ENCODE data around the gene CACFD1. TPM values are rescaled to one million over a fixed set of nuclear protein-coding genes. Genes with fewer than 3 reads are reported as not detected.

The CACFD1 gene
- total and polyA plus RNA-seq, 2 of the 13 experiments (the other 11 are each of a cell fraction or from before 2014, with no cell fraction given) = 13.8 to 14.6 TPM

GRCh38 chr9:133430244-133430643, 29.5 kb upstream of the CACFD1 start:
- FAIRE-seq (no peak), ATAC-seq (no peak), DNase-seq (ENCODE audit: low spot score) (no peak)
- H2AFZ ChIP-seq (ENCODE audit: low read length) = no peak overlapping the region
- peak; percentile 77 for TF ChIP-seq ZFP36 (IDR thresholded peaks at IDR 0.05; ENCODE audit: borderline replicate concordance, low read depth, low read length, partially characterized antibody)
- TF ChIP-seq ZMYM3 (CRISPR knock-in tag; IDR thresholded peaks at IDR 0.05) = 0 out of 2 replicates have a peak, but pooled peaks have one; percentile 11
- TF ChIP-seq STAT5B (CRISPR knock-in tag; IDR thresholded peaks at IDR 0.05) = no peak
- no peak for TF ChIP-seq CBFB (CRISPR knock-in tag; IDR thresholded peaks at IDR 0.05)
- TF ChIP-seq ZBTB1 (CRISPR knock-in tag; IDR thresholded peaks at IDR 0.05; ENCODE audit: borderline replicate concordance) = no peak
- H3K9me3 ChIP-seq (ENCODE audit: low read length) = no peaks in the 10 kb centered on the region
- BruUV-seq (replicated peaks) = no TSS peak
- in situ Hi-C loops (cut with HindIII; ENCODE audit: extremely low pct_ligation_motif_present, low pct_unique_long_range_greater_than_20kb) (no loop called here), intact Hi-C loops (cut with micrococcal nuclease; ENCODE audit: unreplicated experiment) (no loop called here)
- ChIA-PET CTCF (ENCODE audit: low intra/inter-chr PET ratio, low total read pairs) (no interaction called here), POLR2A (no interaction called here)
- WGBS (ENCODE audit: low lambda C conversion rate) = 47% methylated on average over 1 of the region's 1 CpG
- no peaks in the 10 kb centered on the region for H3K36me3 ChIP-seq (replicated peaks in 1 of 2; ENCODE audit: control insufficient read depth in 1 of 2, insufficient read depth in 2 of 2, low read length in 2 of 2)
- no peak overlapping the region for H3K27ac ChIP-seq (ENCODE audit: extremely low read length, insufficient read depth, low read length)
- H3K27me3 ChIP-seq (ENCODE audit: control insufficient read depth in 1 of 2, insufficient read depth in 2 of 2, low read length in 2 of 2) = no peaks in the 10 kb centered on the region; a peak in 1 of 5 replicates
- H3K4me1 ChIP-seq (ENCODE audit: insufficient read depth, low read length) = peaks cover 23% of the 10 kb centered on the region
- no peak overlapping the region for H3K9ac ChIP-seq (ENCODE audit: insufficient read depth, low read depth, low read length)
- no peak overlapping the region for H3K4me2 ChIP-seq (ENCODE audit: low read depth, low read length)
- no peaks in the 10 kb centered on the region for H3K79me2 ChIP-seq (ENCODE audit: insufficient read depth, low read length)
- no peaks in the 10 kb centered on the region for H4K20me1 ChIP-seq (ENCODE audit: insufficient read depth, low read length)
- no peak overlapping the region for H3K4me3 ChIP-seq (replicated peaks in 1 of 3; ENCODE audit: insufficient read depth in 1 of 3, low read depth in 2 of 3, low read length in 3 of 3)

- H3K9me3 ChIP-seq (ENCODE audit: low read length) = no peaks in the 10 kb centered on the region
- H4K20me1 ChIP-seq (ENCODE audit: insufficient read depth, low read length) = no peaks in the 10 kb centered on the region
- H3K4me2 ChIP-seq (ENCODE audit: low read depth, low read length) = no peak overlapping the region
- H3K4me1 ChIP-seq (ENCODE audit: insufficient read depth, low read length) = peaks cover 8% of the 10 kb centered on the region
- peak; percentile 50 for TF ChIP-seq CTCF (CRISPR knock-in tag; IDR thresholded peaks at IDR 0.05)
- no peak for TF ChIP-seq ZNF615 (CRISPR knock-in tag; IDR thresholded peaks at IDR 0.05; ENCODE audit: borderline replicate concordance)
- H3K36me3 ChIP-seq (replicated peaks in 1 of 2; ENCODE audit: control insufficient read depth in 1 of 2, insufficient read depth in 2 of 2, low read length in 2 of 2) = no peaks in the 10 kb centered on the region
- FAIRE-seq (no peak), ATAC-seq (no peak), DNase-seq (ENCODE audit: low spot score) (no peak)
- no peak overlapping the region for H3K4me3 ChIP-seq (replicated peaks in 1 of 3; ENCODE audit: insufficient read depth in 1 of 3, low read depth in 2 of 3, low read length in 3 of 3)
- in situ Hi-C loops (cut with HindIII; ENCODE audit: extremely low pct_ligation_motif_present, low pct_unique_long_range_greater_than_20kb) = no loop called here
- CTCF ChIA-PET (ENCODE audit: low intra/inter-chr PET ratio, low total read pairs) = no interaction called here
- WGBS (ENCODE audit: low lambda C conversion rate) = 33% methylated on average over 3 of the region's 11 CpGs
- no peak overlapping the region for H2AFZ ChIP-seq (ENCODE audit: low read length)
- H3K79me2 ChIP-seq (ENCODE audit: insufficient read depth, low read length) = no peaks in the 10 kb centered on the region
- POLR2A ChIA-PET = no interaction called here
- no peak overlapping the region for H3K27ac ChIP-seq (ENCODE audit: extremely low read length, insufficient read depth, low read length)
- peaks cover 0 to 22% of the 10 kb centered on the region in 2 experiments; a peak in 2 of 5 replicates for H3K27me3 ChIP-seq (ENCODE audit: control insufficient read depth in 1 of 2, insufficient read depth in 2 of 2, low read length in 2 of 2)
- no TSS peak for BruUV-seq (replicated peaks)
- intact Hi-C loops (cut with micrococcal nuclease; ENCODE audit: unreplicated experiment) = no loop called here
- no peak overlapping the region for H3K9ac ChIP-seq (ENCODE audit: insufficient read depth, low read depth, low read length)
Observed at GRCh38 chr9:133433351-133433843, 26.4 kb upstream of the CACFD1 start.

All from HepG2 (cell line).